T-helper 2 cell (primary cell): ENCODE measurements around the gene MYO1D.
A peak's percentile ranks its signal among the peaks of the same experiment; 100 is the strongest.
"Not testable (repeated sequence)": the region's sequence is repeated elsewhere in the genome, so short reads cannot be mapped to it uniquely, and the experiment has no call there.

Source experiments
- DNase-seq, 5 experiments: peaks; one replicate each; pipeline versions ENCODE4 v3.0.0 to v3.0.0-alpha.2; 2012 to 2022

MYO1D gene

DNA sequence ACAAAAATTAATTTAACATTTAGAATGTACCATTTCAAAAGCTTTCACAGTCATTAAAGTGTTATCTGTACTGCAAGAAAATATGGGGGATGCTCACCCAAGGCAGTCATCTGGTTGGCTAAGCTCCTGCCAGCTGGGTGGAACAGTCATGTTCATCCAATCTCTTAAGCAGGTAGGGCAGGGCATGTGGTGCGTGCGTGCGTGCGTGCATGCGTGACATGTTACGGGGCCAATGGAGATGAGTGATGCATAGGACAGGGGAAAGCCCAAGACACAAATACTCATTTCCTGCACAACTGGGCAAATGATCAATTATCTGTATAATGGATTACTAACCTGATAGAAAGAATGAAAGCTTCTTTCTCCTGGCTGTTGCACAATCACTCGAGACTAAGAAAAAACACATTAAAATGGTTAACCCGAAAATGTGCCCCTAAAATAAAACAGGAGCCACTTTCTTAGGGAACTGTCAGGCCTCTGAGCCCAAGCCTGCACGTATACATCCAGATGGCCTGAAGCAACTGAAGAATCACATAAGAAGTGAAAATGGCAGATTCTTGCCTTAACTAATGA is 104.4 kb downstream of the MYO1D start:
- peak in 1 of 5 experiments; percentile 11 for DNase-seq

- DNase-seq, result peak in 1 of 5 experiments; percentile 78
Measured at GRCh38 chr17:32771396-32771795, 105.5 kb downstream of the MYO1D start.

DNA sequence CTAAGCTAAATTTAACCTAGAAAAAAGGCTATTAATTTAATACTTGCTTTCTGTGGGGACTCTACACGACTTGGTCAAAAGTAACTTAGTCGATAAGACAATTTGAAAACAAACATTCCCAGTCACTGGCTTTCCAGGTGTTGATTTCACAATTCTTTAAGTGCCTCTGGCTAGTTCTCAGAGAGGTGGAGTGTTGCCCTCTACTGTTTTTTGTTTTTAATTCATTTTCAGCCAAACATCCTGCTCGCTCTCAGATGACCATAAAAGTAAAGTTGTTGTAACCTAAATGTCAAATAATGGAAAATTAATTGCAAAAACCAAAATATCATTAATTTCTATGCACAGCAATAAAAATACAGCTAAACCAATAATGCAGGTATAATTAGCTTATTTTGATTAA is 107.1 kb downstream of the MYO1D start:
- DNase-seq, result no peak

- no peak for DNase-seq
Measured at GRCh38 chr17:32763855-32764439, 113.0 kb downstream of the MYO1D start.

DNA sequence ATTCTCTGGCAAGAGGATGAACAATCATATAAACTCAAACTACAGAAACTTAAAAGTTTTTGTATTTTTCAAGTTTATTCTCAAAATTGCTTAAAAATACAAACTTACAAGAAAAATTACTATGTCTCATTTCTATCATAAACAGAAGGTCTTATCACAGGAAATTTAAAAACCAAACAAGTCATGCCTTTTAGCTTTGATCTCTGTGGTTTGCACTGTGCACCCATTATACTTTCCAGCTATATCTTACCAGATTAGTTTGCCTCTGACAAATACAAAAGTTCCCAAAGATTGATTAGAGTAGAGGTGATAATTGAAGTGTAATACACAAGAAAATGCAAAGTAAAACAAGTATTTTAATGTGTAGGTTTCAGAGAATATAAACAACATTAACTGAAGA is 117.4 kb downstream of the MYO1D start:
- DNase-seq, result peak in 1 of 5 experiments; percentile 59

DNA sequence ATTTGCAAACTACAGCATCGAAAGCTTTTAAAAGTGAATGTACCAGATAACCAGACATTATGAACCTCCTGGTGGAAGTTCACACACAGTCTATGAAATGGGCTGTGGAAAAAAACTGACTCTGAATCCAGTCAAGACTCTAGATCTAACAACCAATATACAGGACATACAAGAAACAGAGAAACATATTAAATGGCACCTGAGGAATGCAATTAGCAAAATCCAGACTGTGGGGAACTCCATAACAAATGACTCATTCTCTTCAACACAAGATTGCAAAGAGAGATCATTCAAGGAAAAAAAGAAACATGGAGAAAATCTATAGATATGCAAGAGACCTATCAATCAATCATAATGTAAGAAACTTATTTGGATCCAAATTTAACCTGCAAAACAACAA is 119.0 kb downstream of the MYO1D start:
- no peak for DNase-seq

DNA sequence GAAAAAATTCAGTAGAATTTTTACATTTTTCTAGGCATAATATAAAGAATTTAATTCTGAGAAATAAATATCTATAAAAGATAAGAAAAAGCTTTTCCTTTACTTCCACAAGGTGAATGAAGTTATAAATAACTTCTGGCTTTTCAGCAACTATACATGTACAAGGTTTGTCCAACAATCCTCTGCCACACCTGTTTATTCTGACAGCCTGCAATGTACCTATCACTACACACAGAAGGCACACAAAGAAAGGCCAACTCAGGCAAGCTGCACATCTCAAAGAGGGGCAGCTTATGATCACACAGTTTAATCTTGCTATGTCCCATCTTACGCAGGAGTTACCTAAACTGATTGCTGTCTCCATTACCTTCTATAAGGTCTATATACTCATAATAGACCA is 120.2 kb downstream of the MYO1D start:
- no peak for DNase-seq

- peak in 2 of 5 experiments; percentile 18 to 59 for DNase-seq
Measured at GRCh38 chr17:32755045-32755805, 121.7 kb downstream of the MYO1D start.

DNA sequence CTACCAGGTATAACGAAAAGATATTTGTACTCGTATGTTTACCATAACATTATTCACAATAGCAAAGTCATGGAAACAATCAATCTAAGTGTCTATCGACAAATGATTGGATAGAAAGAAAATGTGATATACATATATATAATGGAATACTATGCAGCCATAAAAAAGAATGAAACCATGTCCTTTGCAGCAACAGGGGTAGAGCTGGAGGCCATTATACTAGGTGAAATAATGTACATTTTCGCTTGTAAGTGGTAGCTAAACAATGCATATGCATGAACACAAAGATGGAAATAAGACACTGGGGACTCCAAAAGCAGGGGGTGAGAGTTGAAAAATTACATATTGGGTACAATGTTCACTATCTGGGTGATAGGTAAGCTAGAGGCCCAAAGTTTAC is 124.0 kb downstream of the MYO1D start:
- no peak for DNase-seq

- no peak for DNase-seq
Measured at GRCh38 chr17:32747856-32748255, 129.1 kb downstream of the MYO1D start.

DNA sequence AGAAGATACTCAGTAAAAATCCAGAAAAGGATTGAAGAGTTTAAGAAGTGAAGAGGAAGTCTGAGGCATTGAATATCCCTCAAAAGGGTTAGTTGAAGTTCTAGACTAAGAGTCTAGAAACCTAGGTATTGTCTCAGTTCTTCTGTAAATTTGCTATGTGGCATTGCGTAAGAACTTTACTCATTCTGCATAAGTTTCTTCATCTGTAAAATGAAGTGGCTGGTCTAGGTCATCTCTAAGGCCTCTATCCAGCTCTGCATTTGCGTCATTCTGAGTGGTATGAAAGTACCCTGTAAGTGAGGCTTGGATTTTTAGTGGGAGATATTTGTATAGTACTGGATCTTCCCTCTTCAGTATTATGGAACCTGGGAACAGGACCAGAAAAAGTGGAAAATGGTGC is 130.2 kb downstream of the MYO1D start:
- no peak for DNase-seq

- no peak for DNase-seq
Measured at GRCh38 chr17:32746280-32746679, 130.6 kb downstream of the MYO1D start.

DNA sequence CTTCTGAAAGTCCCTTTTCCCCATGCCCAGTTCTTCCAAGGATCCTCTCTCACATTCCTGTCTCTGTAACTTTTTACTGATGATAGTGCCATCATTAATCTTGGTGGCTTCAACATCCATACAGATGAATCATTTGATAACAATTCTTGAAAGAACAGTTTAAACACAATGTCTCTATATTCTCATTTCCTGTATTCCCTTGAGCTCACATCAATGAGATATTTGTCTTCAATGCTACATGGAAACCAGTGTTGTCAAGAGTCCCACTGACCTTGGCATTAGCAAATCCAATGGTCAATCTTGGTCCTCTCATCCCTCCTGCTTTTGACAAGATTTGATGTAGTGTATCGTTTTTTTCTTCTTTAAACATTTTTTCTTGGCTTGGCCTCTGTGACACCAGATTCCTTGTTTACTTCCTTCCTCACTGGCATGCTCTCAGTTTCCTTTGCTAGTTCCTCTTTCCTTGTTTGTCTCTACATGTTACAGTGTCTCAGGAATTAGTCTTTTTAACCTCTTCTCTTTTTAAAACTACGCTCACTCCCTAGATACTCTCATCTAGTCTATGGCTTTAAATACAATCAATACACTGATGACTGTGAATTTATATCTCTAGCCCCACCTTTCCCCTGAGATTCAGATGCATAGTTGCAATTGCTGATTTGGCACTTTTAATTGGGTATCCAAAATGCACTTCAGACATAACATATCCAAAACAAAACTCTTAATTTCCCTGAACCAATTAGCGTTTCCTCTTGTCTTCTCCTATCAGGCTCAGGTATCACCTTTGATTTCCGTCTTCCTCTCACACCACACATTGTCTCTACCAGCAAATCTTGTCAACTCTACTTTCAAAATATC is 134.0 kb downstream of the MYO1D start:
- DNase-seq, result no peak

GRCh38 chr17:32741381-32741780 is 135.5 kb downstream of the MYO1D start:
- no peak for DNase-seq

DNA sequence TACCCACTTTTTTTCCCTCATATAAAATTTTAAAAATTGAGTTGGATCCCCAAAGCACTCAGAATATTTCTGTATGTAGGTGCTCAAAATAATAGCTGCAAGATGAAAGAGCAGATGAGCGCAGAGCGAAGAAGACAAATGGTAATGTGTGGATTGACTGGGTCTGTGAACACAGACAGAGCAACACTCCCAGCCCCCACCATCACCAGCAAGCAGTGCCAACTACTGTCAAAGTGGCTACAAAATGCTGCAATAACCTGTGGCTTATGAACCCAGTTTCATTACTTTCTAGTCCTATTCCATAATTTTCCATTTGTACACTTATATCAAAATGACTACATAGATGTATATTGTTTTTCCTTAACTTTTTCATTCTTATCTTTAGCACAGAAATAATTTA is 137.2 kb downstream of the MYO1D start:
- DNase-seq, result no peak

DNA sequence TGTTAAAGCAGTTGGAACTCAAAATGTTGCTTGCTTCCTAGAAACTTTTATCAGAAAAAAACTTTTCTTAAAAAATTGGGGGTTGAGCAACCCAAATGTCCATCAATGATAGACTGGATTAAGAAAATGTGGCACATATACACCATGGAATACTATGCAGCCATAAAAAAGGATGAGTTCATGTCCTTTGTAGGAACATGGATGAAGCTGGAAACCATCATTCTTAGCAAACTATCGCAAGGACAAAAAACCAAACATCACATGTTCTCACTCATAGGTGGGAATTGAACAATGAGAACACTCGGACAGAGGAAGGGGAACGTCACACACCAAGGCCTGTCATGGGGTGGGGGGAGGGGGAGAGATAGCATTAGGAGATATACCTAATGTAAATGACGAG is 137.8 kb downstream of the MYO1D start:
- not testable (repeated sequence) for DNase-seq

- DNase-seq, result no peak
Measured at GRCh38 chr17:32733401-32733800, 143.5 kb downstream of the MYO1D start.

GRCh38 chr17:32732900-32733299 is 144.0 kb downstream of the MYO1D start:
- DNase-seq, result no peak

GRCh38 chr17:32732296-32732642 is 144.7 kb downstream of the MYO1D start:
- no peak for DNase-seq

DNA sequence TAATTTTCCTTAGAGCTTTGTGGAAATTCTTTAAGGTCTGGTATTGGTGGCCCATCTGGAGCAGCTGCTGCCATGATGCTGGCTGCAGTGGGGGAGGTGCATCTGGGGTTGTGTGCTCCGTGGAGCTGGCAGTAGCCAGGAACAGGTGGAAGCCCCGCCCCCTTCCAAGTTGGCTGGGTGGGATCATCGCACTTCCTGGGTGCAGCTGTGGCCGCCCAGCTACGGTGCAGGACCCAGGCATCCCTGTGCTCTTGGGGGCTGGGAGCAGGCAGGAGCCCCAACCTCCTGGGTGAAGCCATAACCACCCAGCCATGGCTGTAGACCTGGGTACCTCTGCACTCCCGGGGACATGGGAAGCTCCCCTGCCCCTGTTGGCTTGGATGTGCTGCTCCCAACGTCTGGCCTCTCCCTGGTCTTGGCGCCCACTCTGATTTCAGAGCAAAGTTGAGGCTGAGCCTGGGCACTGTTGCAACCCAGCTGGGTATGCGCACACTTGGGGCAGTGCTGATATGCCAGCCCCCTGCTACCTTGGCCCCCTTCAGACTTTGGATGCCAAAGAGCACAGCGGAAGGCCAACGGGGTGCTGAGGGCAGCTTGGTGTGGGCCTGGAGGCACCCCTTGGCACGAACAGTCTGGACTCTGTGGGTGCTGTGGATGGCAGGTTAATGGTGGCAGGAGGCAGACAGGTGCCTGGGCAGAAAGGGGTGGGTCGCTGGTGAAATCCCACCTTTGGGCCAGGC is 145.2 kb downstream of the MYO1D start:
- no peak for DNase-seq

DNA sequence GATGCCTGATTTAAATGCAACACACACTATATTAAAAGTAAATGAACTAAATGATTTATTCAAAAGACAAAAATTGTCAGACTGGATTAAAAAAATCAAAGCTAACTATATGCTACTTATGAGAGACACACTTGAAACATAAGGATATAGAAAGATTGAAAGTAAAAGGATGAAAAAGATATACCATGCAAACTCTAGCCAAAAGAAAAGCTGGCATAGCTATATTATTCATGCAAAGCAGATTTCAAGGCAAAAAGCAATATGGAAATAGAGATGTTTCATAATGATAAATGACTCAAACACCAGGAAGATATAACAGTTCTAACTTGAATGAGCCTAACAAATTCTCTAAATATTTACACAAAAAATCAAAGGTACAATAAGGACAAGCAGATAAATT is 149.2 kb downstream of the MYO1D start:
- DNase-seq, result no peak

DNA sequence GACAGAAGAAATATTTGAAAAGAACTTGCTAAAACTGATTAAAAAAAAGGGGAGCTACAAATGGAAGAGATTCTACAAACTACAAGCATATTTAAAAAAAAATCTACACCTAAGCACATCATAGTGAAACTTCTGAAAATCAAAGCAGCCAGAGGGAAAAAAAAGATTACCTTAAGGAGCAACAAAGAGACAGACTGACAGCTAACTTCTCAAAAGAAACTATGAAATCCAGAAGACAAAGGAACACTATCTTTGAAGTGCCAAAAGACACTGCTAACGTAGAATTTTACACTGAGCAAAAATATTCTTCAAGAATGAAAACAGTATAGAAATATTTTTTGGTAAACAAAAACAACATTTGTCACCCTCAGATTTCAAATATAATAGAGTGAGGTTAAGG is 151.2 kb downstream of the MYO1D start:
- no peak for DNase-seq
